Fibroblast of skin of scalp (primary cell): ENCODE results near the gene MAST4.
A peak's percentile ranks its signal among the peaks of the same experiment; 100 is the strongest.

Source experiments
- DNase-seq: peaks from one replicate; pipeline ENCODE4 v3.0.0-alpha.2; 2013

The MAST4 gene

DNA sequence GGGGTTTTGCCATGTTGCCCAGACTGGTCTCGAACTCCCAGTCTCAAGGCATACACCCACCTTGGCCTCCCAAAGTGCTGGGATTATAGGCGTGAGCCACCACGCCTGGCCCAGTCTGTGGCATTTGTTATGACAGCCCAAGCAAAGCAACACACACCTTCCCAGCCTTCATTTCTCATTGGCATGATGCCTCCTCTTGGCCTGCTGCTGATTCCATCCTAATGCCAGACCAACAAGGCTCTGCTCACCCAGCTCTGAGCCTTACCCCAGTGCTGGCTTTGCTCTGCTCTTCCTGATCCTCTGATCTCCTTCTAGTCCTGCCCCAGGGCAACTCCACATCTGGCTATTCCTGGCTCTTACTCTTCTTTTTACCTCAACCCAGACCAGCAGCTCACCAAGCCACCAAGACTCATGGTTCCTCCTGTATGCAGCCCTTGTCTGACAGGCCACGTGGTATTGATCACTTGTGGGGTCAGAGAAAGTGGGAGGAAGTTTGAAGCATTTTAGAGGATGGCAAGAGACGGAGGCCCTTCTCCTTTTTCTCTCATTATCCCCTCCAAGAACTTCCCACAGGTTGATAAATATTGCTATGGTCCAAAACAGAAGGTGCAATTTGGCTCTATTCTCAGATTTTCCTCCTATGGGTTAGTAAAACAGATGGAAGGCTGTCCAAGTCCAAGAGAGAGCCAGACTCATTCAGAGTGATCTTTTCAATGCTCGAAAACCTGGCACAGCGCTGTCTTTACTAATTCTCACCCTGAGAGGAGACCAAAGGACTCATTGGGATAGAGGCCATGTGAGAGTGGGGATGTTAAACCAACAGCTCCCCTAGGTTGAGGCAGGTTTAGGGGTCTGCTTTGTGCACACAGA lies 599.4 kb downstream of the MAST4 start:
- DNase-seq = no peak

GRCh38 chr5:67196537-67197059 lies 600.4 kb downstream of the MAST4 start, which contains the start of gene CD180:
Gene CD180, minus strand, starts transcription at chr5:67196799. Its CDS starts 158 bp downstream, at chr5:67196641.
- no peak for DNase-seq

DNA sequence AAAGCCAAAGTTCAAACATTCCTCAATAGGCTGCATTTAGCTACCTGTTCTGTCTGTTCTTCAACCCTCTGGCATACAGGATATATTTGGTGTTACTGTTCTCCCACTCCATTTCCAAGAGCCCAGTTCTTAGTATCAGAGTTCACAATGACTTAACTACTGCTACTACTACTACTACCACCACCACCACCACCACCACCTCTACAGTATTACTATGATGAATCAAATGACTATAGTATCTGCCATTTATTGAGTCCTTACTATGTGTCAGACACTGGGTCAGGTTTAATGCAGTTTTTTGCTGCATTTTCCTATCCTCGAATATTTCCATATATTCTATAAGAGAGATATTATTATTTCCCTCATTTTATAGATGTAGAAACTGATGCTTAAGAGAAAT lies 601.3 kb downstream of the MAST4 start:
- no peak for DNase-seq

DNA sequence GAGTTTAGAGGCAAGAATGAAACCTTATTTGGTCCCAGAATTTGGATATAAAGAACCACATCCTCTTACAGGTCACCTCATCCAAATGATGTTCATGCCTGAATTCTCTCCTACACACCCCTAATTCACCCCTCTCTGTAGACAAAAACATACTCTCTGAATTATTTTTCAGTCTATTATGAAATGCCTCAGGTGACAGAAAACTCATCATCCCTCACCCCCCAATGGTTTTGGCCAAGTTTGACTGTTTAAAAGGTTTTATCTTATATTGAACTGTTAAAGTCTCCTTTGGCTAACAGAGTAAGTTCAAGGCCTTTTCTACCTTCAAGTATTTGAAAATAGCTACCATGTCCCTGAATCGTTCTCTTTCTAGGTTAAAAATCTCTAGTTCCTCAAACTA lies 602.7 kb downstream of the MAST4 start:
- DNase-seq = no peak

- no peak for DNase-seq
Measured at GRCh38 chr5:67199859-67200258, 603.7 kb downstream of the MAST4 start.

- no peak for DNase-seq
Measured at GRCh38 chr5:67200809-67201562, 604.8 kb downstream of the MAST4 start.

DNA sequence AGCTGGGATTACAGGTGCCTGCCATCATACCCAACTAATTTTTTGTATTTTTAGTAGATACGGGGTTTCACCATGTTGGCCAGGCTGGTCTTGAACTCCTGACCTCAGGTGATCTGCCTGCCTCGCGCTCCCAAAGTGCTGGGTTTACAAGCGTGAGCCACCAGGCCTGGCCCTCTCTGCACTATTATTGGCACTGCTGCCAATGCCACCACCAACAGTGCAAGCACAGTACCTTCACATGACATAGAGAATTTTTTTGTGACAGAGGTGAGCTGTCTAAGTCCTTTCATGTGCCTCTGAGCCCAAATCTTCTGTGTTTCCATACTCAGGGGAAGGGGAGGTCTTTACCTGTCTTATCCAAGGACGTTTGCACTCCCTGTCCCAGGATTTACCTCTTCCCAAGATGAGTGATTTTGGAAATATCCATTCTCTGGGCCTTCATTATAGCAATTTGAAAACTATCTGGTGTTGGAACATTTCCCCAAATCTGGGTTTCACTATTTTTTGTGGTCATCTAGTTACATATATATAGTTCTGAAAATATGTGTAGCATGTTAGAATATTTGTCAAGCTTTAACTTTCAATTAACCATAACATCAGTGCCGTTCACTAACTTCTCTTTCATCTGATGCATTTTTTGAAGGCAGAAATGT lies 605.8 kb downstream of the MAST4 start:
- DNase-seq = no peak

DNA sequence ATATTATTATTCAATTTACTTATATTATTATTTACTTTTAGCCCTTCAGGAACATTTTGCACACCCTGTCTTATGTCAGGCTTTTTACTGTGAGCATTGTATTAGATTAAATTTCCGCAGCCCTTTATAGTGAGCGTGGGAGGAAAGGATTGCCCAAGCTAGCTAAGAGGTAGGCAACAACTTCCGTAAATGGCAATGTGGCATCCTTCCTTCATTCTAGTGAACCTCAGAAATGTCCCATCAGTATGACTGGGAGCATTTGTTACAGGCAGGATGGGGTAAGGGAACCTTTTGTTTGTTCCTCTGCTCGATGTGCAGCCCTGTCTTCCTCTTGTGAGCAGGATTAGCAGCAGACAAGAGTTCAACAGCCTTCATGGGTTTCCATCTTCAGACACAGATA lies 606.6 kb downstream of the MAST4 start:
- no peak for DNase-seq

- DNase-seq = no peak
Measured at GRCh38 chr5:67203701-67204074, 607.5 kb downstream of the MAST4 start.

GRCh38 chr5:67204821-67205220 lies 608.6 kb downstream of the MAST4 start:
- DNase-seq = no peak

DNA sequence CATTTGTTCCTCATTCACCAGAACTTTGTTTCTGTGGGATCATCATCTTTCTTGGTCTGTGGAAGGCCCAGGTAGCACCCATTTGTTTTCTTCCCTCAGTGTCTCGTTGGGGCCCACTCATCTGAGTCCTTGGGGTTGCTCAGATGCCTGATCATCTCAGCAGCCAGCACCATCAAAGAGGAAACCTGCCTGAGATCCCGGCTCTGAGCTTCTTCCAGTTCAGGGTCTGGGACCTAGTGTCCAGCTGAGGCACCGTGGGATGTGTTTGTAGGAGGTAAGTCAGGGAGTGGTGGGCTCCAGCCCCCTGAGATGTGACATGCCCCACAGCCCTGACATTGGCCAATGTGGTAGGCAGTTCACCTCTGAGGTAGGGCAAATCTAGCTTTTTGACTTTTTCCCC lies 609.8 kb downstream of the MAST4 start:
- DNase-seq = no peak

DNA sequence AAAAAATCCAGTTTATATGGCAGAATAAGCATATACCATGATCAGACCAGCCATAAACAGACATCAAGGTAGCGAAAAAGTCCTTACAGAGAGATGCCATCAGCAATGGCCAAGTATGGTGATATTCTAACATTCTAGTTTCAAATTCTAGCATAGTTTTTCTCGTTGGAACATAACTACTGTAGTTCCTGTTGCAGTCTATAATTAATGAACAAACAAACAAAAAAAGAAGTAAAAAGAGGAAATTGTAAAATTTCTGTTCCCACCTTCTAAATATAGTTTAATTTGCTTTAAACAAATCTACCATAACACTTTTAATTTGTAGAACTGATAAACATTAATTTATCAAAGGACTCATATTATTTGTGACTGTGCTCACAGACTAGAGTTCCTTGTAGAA lies 610.3 kb downstream of the MAST4 start:
- DNase-seq = no peak

- DNase-seq = no peak
Measured at GRCh38 chr5:67206929-67207328, 610.7 kb downstream of the MAST4 start.

- DNase-seq = no peak
Measured at GRCh38 chr5:67208403-67208802, 612.2 kb downstream of the MAST4 start.

DNA sequence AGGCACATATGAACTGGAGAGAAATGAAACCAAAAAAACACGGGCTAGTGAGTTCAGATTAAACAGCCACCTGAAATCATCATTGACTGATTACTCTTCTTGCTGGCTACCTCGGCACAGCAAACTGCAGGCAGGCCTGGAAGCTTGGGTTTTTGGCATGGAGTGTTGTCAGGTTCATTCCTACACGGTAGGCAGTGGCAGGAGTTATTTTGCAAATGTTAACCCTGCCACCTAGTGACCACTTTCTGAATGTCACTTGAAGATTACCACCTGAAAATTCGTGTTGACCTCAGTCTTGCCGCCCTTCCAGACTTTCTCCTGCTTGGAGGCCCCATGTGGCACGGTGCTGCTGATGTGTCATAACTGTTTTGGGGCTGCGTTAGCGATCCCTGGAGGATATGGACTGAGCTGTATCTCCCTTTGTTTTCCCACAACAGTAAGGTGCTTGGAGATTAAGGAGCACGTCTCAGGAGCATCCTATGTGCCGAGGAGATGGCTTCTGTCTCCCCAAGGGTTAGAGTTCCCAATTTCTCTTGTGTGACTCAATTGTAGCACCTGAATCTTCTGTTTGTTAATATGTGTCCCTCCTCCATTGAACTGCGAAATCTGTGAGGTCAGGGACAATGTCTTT lies 613.1 kb downstream of the MAST4 start:
- peak; percentile 66 for DNase-seq

GRCh38 chr5:67211926-67212325 lies 615.7 kb downstream of the MAST4 start:
- DNase-seq = peak; percentile 74

DNA sequence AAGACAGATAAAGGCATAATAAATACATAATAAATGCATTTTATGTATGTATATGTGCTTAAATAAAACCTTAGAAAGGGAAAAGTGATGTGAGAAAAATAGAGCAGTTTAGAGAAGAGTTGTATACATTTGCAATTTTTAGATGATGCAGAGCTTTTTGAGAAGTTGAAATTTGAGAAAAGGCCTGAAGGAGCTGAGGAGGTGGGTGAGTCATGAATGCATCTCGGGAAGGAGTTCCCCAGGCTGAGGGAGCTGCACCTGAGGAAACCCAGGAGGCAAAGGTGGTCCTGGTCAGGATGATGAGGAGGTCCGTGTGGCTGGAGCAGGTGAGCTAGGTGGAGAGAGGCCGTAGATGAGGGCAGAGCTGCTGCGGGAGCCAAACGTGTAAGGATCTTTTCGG lies 617.8 kb downstream of the MAST4 start:
- no peak for DNase-seq

DNA sequence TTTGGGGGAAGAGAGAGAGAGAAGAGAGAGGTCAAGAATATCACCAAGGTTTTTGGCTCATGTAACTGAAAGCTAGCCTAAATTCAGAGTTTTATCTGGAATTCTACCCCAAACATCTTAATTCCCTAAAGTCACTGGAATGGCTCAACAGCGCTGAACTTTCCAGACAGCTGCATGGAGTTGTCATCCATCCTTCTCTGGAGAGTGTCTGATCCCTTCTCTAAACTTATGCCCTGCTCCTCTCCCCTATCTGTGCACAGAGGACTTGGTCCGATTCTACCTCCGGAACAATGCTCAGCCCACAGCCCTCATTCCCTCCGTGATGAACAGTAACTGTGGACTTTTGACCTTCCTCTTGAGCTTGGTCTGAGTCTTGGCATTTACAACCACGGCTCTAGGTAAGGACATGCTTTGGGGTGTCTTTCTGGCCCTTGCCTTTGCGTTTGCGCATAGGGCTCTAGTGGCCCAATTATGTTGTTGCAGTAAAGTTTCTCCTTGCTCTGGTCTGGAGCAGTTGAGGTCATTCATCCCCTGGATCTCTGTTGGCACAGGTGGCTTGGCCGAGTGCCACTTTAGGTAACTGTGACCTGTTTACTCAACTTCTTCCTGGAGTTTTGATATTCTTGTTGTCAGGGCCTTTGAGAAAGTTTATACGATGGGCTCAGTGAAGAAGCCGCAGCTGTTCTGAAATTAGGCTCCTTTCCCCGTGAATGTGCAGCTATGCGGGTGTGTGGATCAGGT lies 618.7 kb downstream of the MAST4 start:
- DNase-seq = no peak

DNA sequence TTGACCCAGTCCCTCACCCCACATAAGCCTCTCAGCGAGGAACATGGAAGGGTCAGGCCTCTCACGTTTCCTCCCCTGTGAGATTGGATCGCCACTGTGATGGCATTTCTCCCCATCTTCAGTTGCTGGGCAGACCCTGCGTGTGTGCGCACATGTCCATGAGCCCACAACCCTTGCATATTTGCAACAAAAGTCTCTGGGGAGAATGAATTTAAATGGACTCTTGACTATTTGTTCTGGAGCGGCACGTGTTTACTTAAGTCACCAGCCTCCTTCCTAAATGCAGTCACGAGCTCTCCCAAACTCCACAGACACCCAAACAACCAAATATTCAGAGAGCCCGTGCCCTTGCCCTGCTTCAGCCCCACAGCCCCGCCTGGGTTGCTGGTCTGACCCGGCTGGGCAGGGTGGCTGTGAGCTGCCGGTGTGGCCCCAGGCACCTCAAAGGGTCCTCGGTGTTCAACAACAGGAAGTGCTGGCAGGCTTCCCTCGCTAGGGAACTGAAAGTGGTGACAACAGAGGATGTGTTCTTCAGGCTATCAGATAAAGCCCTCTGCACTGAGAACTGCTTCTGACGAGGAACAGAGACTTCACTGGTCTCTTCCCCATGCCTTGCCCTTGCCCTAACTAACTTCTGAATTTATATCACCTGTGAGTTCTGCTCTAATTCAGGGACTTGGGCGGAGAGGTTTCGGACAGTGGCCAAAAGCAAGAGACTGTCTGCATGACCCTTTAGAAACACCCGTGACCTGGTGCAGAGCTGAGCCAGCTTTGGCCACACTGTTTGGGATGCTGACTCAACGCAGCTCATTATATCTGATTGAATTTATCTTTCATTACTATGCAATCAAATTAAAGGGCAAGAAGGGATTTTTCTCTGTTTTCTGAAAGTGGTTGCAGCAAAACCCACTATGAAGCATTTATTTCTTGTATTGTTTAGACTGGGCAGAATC lies 619.6 kb downstream of the MAST4 start:
- no peak for DNase-seq

DNA sequence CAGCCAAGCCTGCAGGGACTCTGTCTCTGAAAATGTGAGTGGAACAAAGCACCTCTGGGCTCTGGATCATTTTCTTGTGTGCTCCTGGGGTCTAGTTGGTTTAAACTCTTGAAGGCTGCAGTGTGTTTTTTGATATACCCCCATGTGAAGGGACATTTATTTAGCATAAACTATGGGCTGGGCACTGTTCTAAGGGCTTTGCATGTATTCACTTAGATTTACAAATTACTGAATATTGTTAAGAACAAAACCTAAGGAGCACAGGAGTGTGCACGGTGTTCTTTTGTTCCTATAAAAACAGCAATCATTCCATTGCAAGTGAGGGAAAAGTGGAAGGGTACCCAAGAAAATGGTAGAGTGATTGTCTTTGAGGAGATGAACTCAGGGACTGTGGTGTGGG lies 620.4 kb downstream of the MAST4 start:
- no peak for DNase-seq
